Upper lobe of left lung (tissue), 6 donors: ENCODE data around the gene XPNPEP2. TPM values are rescaled to one million over a fixed set of nuclear protein-coding genes. Genes with fewer than 3 reads are reported as not detected.

Source experiments
- ATAC-seq, 2 donors: fragments of 200-7000 bp; cut with Tn5 transposase; one replicate each; pipeline ENCODE4 v1.9.1; 2022; ENCODE audit warnings: mild to moderate bottlenecking in 2 of 2, moderate library complexity in 2 of 2; ENCODE audit not compliant: low FRiP score in 2 of 2
- DNase-seq, 2 donors: peaks; one replicate each; pipeline ENCODE4 v3.0.0-alpha.2; 2019 to 2020
- H3K27ac ChIP-seq, 4 donors: fragments of 200-600 bp; sonication (generic); one replicate each; pipeline ENCODE4 v1.5.1; 2016 to 2019
- H3K27me3 ChIP-seq, 4 donors: fragments of 200-600 bp; sonication (generic); one replicate each; pipeline ENCODE4 v1.5.1; 2017 to 2019
- H3K36me3 ChIP-seq, 4 donors: fragments of 200-600 bp; sonication (generic); one replicate each; pipeline ENCODE4 v1.5.1; 2016 to 2019
- H3K4me1 ChIP-seq, 4 donors: fragments of 200-600 bp; sonication (generic); one replicate each; pipeline ENCODE4 v1.5.1; 2018 to 2019
- H3K4me3 ChIP-seq, 4 donors: fragments of 200-600 bp; sonication (generic); one replicate each; pipeline ENCODE4 v1.5.1; 2017 to 2019; ENCODE audit warnings: mild to moderate bottlenecking in 2 of 4, moderate library complexity in 1 of 4
- H3K9me3 ChIP-seq, 4 donors: fragments of 200-600 bp; sonication (generic); one replicate each; pipeline ENCODE4 v1.5.1; 2018 to 2019
- EP300 ChIP-seq, 4 donors: sonication (generic); formaldehyde crosslinking; IDR thresholded peaks; one replicate each; pipeline ENCODE4 v1.5.1; 2017; ENCODE audit warnings: antibody characterized with exemption in 4 of 4, control low read depth in 2 of 4
- POLR2A ChIP-seq, 4 donors: fragments of 450-650 bp; IDR thresholded peaks; one replicate each; pipeline ENCODE4 v1.5.1; 2016 to 2017; ENCODE audit warnings: antibody characterized with exemption in 4 of 4, mild to moderate bottlenecking in 2 of 4
- POLR2AphosphoS5 ChIP-seq, 2 donors: sonication (generic); formaldehyde crosslinking; IDR thresholded peaks; one replicate each; pipeline ENCODE4 v1.5.1; 2017; ENCODE audit warnings: antibody characterized with exemption in 2 of 2
- WGBS, 2 donors: methylation state at CpG; one replicate each; pipeline ENCODE4 v1.1.5; 2017 to 2018; 5-methylcytosine and 5-hydroxymethylcytosine counted together
- total RNA-seq, 6 donors: library from RNA; depleted of rRNA in 4 of 6; stranded (reverse); fragments of >200 nt in 4 of 6; gene quantifications; one replicate each; pipeline versions ENCODE4 v1.1.0 to v1.2.1, GENCODE V29; 2016 to 2021
- TF ChIP-seq, protein P1 (sequence below), 6 experiments: fragments of 450-650 bp in 4 of 6; fragments of 200-600 bp in 2 of 6; sonication (generic) in 2 of 6; IDR thresholded peaks; one replicate each; pipeline ENCODE4 v1.5.1; 2016 to 2019; ENCODE audit warnings: antibody characterized with exemption in 6 of 6
- donor health status: DM: no; HTN: no; CAD: no; lungs with moderate emphysema.
- donor health status: DM: no; HTN: yes; CAD: no; lungs with severe emphysema.

The XPNPEP2 gene
- total RNA-seq, 6 donors from 2014 or later: 0.91 to 5.1 (median 2.5) TPM; not detected in 2

DNA sequence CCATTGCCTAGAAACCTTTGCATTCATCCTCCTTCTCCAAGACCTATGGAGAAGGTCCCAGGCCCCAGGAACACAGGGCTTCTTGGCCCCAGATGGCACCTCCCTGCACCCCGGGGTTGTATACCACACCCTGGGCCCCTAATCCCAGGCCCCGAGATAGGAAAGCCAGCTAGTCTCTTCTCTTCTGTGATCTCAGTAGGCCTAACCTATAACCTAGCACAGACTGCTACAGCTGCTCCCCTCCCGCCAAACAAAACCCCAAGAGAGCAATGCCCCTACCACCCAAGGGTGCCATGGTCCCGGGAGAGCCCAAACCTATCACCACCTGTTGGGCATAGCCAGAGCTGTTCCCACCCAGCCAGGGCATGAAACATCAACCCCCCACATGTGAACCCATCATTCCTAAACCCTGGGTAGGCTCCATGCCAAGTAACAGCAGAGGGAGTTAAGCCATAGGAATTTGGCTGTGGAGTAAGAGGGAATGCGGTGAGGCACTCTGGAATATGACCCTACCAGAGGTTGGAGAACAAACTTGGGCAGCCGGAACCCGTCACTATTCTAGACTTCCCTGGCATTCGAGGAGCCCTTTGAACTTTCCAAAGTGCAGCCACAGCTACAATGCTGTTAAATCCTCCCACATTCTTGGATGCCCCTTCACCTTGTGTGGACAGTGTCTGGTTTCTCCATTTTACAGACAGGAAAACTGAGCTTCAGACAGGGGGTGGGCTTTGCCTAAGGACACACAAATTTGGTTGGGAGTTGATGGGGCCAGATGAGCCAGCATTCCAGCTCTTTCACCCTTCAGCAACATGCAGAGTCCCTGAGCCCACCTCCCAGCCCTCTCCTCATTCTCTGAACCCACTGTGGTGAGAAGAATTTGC is 30.0 kb downstream of the XPNPEP2 start:
- Histone ChIP-seq H3K4me3 (no peak overlapping the region), H3K27me3 (no peaks in the 10 kb centered on the region), H3K9me3 (no peaks in the 10 kb centered on the region), H3K36me3 (no peaks in the 10 kb centered on the region), H3K27ac (no peak overlapping the region), H3K4me1 (no peaks in the 10 kb centered on the region)
- DNase-seq (no peak), ATAC-seq (no peak)
- TF ChIP-seq, protein P1, sequence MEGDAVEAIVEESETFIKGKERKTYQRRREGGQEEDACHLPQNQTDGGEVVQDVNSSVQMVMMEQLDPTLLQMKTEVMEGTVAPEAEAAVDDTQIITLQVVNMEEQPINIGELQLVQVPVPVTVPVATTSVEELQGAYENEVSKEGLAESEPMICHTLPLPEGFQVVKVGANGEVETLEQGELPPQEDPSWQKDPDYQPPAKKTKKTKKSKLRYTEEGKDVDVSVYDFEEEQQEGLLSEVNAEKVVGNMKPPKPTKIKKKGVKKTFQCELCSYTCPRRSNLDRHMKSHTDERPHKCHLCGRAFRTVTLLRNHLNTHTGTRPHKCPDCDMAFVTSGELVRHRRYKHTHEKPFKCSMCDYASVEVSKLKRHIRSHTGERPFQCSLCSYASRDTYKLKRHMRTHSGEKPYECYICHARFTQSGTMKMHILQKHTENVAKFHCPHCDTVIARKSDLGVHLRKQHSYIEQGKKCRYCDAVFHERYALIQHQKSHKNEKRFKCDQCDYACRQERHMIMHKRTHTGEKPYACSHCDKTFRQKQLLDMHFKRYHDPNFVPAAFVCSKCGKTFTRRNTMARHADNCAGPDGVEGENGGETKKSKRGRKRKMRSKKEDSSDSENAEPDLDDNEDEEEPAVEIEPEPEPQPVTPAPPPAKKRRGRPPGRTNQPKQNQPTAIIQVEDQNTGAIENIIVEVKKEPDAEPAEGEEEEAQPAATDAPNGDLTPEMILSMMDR (IDR thresholded peaks at IDR 0.05): no peak
- TF ChIP-seq POLR2A (IDR thresholded peaks at IDR 0.05): no peak
- TF ChIP-seq EP300 (IDR thresholded peaks at IDR 0.05): no peak
- no peak for TF ChIP-seq POLR2AphosphoS5 (IDR thresholded peaks at IDR 0.05)
- 76 to 92% methylated on average over 5 to 8 of the region's 8 CpGs for WGBS, 2 donors

DNA sequence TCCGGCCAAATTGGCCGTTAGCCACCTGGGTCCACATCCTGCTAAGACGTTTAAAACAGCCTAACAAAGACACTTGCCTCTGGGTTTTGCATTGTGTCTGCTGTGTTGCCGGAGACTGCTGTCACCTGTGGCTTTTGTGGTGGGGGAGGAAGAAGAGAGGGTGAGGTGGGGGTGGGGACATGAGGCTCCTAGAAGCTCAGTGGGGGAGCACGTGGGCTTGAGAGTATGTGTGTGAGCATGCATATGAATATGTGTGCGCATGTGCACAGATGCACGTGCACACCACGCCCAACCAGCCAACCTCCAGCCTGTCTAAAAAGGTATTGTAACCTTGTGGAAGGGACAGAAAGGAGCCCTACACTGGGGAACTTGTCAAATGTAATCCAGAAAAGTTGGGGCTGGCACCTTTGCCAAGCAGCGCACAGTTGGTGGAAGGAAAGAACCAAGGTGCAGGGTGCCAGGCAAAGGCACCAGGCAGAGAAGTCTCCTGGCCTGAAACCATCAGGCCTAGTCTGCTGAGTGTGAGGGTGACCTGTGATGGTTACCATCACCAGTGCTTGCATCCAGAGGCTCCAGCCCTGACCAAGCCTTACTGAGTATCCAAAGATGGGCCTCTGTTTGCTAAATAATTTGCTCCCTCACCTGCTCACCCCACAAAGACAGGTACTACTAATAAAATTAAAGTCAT is 30.8 kb downstream of the XPNPEP2 start:
- peak in 1 of 2 donors; percentile 8 for ATAC-seq
- Histone ChIP-seq H3K27me3 (no peaks in the 10 kb centered on the region), H3K4me1 (no peaks in the 10 kb centered on the region), H3K27ac (no peak overlapping the region), H3K9me3 (no peaks in the 10 kb centered on the region), H3K36me3 (no peaks in the 10 kb centered on the region), H3K4me3 (no peak overlapping the region)
- no peak for DNase-seq
- TF ChIP-seq POLR2A (IDR thresholded peaks at IDR 0.05) (no peak), POLR2AphosphoS5 (IDR thresholded peaks at IDR 0.05) (no peak), EP300 (IDR thresholded peaks at IDR 0.05) (no peak)
- TF ChIP-seq, protein P1 (IDR thresholded peaks at IDR 0.05): no peak
- WGBS, 2 donors: 58 to 68% methylated on average over 4 to 9 of the region's 9 CpGs

DNA sequence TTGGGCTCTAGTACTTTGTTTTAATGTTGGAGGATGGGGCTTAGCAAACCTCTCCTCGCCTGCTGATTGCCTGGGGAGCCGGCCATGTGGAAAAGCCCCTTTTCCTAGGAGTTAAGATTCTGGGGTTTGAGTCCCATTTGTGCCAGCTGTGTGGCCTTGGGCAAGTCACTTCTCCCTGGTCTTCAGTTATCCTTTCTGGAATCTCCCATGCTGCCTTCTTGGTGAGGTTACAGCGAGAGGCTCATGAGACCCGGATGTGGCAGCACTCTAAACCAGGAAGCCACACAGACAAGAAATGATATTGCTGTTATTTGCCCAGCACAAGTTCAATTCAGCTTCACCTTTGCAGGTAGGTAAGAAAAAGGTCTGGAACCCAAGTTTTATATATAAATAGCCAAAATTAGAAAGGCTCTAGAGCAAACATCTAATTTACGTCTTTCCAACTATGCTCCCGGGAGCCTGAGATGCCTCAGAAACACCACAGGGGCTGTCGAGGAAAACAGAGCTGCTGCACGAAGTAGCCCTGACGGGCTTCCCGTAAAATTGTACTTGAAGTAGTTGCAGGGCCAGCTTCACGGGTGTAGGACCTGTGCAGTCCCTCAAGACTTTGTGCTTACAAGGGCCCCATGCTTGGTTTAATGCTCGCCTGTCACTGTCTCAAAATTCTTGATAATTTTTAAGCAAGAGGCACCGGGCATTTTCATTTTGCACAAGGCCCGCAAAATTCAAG is 32.7 kb downstream of the XPNPEP2 start:
- Histone ChIP-seq H3K27ac (peak overlapping the region in 1 of 4 donors; percentile 48), H3K9me3 (no peaks in the 10 kb centered on the region), H3K4me1 (no peaks in the 10 kb centered on the region), H3K4me3 (no peak overlapping the region), H3K36me3 (no peaks in the 10 kb centered on the region), H3K27me3 (no peaks in the 10 kb centered on the region)
- WGBS, 2 donors: 68 to 83% methylated on average over 10 to 14 of the region's 14 CpGs
- DNase-seq (no peak), ATAC-seq (no peak)
- TF ChIP-seq POLR2A (IDR thresholded peaks at IDR 0.05): no peak

- TF ChIP-seq, protein P1 (IDR thresholded peaks at IDR 0.05): no peak
- TF ChIP-seq POLR2AphosphoS5 (IDR thresholded peaks at IDR 0.05) (peak; percentile 20 to 28), POLR2A (IDR thresholded peaks at IDR 0.05) (peak in 1 of 4 donors; percentile 46), EP300 (IDR thresholded peaks at IDR 0.05) (no peak)
- Histone ChIP-seq H3K4me3 (no peak overlapping the region), H3K36me3 (no peaks in the 10 kb centered on the region), H3K9me3 (no peaks in the 10 kb centered on the region), H3K4me1 (peaks cover 0 to 3% (median 0%) of the 10 kb centered on the region in 4 donors), H3K27ac (peak overlapping the region; percentile 58 to 83 (median 75)), H3K27me3 (no peaks in the 10 kb centered on the region)
- WGBS, 2 donors: 64 to 75% methylated on average over 4 to 14 of the region's 14 CpGs
- peak; percentile 56 to 87 for ATAC-seq
- peak in 1 of 2 donors; percentile 77 for DNase-seq
These were observed 34.1 kb downstream of the XPNPEP2 start for GRCh38 chrX:129772796-129773431.
